IPS DF 4.7 (cell line): ENCODE results near the gene GLMP.

ENCODE experiments used
- DNase-seq: peaks from one replicate; pipeline ENCODE4 v3.0.0-alpha.2; 2013; ENCODE audit warnings: low spot score; ENCODE audit errors: extremely low read depth

Gene GLMP

GRCh38 chr1:156286061-156286460, 9.4 kb downstream of the GLMP start:
- no peak for DNase-seq

- no peak for DNase-seq
These were observed 10.0 kb downstream of the GLMP start for GRCh38 chr1:156285437-156285836.

- DNase-seq, result no peak
These were observed 10.7 kb downstream of the GLMP start for GRCh38 chr1:156284757-156285156.

GRCh38 chr1:156284112-156284511, 11.4 kb downstream of the GLMP start, which contains the start of gene TMEM79:
TMEM79 (plus strand) TSS chr1:156284325; CDS start chr1:156285227, 902 bp downstream.
- DNase-seq, result no peak

- DNase-seq, result no peak
These were observed 12.0 kb downstream of the GLMP start for GRCh38 chr1:156283521-156283920.

- DNase-seq, result peak; percentile 99
These were observed 12.8 kb downstream of the GLMP start, which contains the start of gene SMG5 for GRCh38 chr1:156282479-156283222. SMG5 (minus strand) TSS chr1:156282825; CDS start chr1:156282680, 145 bp downstream.

GRCh38 chr1:156281693-156282478, 13.6 kb downstream of the GLMP start:
- DNase-seq, result no peak

- no peak for DNase-seq
These were observed 14.2 kb downstream of the GLMP start for GRCh38 chr1:156281281-156281680.

GRCh38 chr1:156279837-156280236, 15.6 kb downstream of the GLMP start:
- no peak for DNase-seq

- DNase-seq, result no peak
These were observed 18.5 kb downstream of the GLMP start for GRCh38 chr1:156276966-156277381.

- DNase-seq, result no peak
These were observed 18.9 kb downstream of the GLMP start for GRCh38 chr1:156276532-156276931.

- DNase-seq, result no peak
These were observed 25.2 kb downstream of the GLMP start for GRCh38 chr1:156270314-156270713.

- DNase-seq, result no peak
These were observed 27.1 kb downstream of the GLMP start for GRCh38 chr1:156268336-156268735.

GRCh38 chr1:156266051-156266450, 29.4 kb downstream of the GLMP start:
- DNase-seq, result no peak

- DNase-seq, result no peak
These were observed 32.2 kb downstream of the GLMP start for GRCh38 chr1:156263288-156263655.

GRCh38 chr1:156262461-156263287, 32.8 kb downstream of the GLMP start:
- no peak for DNase-seq

- DNase-seq, result no peak
These were observed 34.6 kb downstream of the GLMP start for GRCh38 chr1:156260896-156261295.

GRCh38 chr1:156259805-156260204, 35.7 kb downstream of the GLMP start:
- no peak for DNase-seq

GRCh38 chr1:156258859-156259258, 36.6 kb downstream of the GLMP start:
- no peak for DNase-seq

- DNase-seq, result no peak
These were observed 37.8 kb downstream of the GLMP start for GRCh38 chr1:156257711-156258110.

- no peak for DNase-seq
These were observed 41.8 kb downstream of the GLMP start for GRCh38 chr1:156253634-156254033.

- DNase-seq, result no peak
These were observed 44.0 kb downstream of the GLMP start for GRCh38 chr1:156251527-156251926.
